OCI-M2 (cell line): Measurements from ENCODE around the gene SFXN3.
"Not testable (repeated sequence)": the region's sequence is repeated elsewhere in the genome, so short reads cannot be mapped to it uniquely, and the experiment has no call there.

Experiments used
- DNase-seq: peaks from one replicate; lab custom pipeline; 2025; ENCODE audit not compliant: unreplicated experiment; lab: John Stamatoyannopoulos, UW

Gene SFXN3

GRCh38 chr10:101034404-101034803 lies 3.4 kb downstream of the SFXN3 start:
- not testable (repeated sequence) for DNase-seq

DNA sequence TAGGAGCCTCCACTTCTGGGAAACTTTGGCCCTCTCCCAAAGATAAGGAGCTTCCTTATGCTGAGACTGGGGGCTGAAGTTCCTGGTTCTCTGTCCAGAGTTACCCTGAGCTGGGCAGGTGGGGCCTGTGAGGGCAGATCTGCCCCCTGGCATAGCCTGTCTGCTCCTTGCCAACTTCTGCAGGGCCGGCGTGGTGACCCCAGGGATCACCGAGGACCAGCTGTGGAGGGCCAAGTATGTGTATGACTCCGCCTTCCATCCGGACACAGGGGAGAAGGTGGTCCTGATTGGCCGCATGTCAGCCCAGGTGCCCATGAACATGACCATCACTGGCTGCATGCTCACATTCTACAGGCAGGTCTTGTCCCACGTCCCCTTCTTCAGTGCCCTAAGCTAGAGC lies 4.3 kb downstream of the SFXN3 start:
- no peak for DNase-seq

GRCh38 chr10:101035916-101036702 lies 5.1 kb downstream of the SFXN3 start:
- DNase-seq, result no peak

DNA sequence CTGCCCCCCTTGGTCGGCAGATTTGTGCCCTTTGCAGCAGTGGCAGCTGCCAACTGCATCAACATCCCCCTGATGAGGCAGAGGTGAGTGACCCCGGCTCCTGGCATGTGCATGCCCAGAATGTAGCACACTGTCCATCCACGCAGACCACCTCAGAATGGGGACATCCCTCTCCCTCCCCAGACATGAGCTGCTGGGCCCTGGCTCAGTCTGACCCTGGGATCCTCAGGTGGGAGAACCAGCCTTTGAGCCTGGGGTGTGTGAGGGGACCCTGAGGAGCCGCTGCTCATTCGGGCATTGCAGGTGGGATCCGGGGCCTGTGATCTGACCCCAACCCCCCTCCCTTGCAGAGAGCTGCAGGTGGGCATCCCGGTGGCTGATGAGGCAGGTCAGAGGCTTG lies 5.7 kb downstream of the SFXN3 start:
- no peak for DNase-seq

- no peak for DNase-seq
Observed at GRCh38 chr10:101038484-101038883, 7.5 kb downstream of the SFXN3 start.

GRCh38 chr10:101040061-101040460 lies 9.0 kb downstream of the SFXN3 start:
- DNase-seq, result no peak

DNA sequence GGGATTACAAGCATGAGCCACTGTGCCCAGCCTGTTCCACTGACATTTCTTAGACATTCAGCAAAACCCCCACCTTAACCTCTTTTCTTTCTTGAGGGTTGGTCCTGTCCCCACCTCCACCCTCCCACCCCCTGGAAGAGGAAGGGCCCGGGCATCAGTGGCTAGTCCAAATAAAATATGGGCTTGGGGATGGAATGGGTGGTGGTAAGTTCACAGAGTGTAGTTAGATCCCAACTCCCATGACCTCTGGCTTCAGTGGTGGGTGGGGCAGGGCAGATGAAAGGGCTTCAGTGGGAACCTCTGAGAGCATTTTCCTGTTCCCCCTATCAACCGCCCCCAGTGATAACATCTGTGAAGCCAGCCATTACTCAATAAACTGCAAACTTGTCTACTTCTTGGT lies 9.8 kb downstream of the SFXN3 start:
- DNase-seq, result no peak

DNA sequence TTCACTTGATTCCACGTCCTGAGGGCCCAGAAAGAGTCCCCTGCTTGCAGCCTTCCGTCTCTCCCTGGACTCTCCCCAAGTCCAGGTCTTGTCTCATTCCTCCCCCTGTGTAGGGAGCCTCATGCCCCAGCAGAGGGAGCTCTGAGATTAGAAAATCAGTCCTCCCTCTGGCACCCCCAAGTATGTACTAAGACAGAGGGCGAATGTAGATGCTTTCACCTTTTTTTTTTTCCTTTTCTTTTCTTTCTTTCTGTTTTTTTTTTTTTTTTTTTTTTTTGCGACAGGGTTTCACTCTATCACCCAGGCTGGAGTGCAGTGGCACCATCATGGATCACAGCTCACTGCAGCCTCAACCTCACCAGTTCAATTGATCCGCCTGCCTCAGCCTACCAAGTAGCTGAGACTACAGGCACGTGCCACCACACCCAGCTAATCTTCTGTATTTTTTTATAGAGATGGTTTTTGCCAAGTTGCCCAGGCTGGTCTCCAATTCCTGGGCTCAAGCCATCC lies 10.3 kb downstream of the SFXN3 start:
- DNase-seq, result peak; percentile 53

DNA sequence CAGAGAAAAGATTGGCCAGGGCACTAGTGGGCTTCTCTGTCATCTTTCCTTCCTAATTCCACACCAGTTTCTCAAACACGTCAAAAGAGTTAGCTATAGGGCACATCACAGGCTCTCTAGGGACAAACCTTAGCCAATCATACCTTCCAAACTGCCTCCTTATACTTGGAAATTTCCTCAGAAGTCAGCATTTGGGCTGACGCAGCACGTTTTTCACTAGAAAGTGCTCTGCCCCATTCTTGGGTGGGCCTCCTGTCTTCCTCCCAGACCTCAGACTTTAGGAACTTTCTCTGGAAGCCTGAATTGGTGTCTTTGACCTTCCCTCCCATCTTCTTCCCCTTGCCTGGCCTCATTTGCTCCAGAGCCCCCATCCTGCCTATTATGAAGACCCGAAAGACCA lies 11.1 kb downstream of the SFXN3 start:
- no peak for DNase-seq

DNA sequence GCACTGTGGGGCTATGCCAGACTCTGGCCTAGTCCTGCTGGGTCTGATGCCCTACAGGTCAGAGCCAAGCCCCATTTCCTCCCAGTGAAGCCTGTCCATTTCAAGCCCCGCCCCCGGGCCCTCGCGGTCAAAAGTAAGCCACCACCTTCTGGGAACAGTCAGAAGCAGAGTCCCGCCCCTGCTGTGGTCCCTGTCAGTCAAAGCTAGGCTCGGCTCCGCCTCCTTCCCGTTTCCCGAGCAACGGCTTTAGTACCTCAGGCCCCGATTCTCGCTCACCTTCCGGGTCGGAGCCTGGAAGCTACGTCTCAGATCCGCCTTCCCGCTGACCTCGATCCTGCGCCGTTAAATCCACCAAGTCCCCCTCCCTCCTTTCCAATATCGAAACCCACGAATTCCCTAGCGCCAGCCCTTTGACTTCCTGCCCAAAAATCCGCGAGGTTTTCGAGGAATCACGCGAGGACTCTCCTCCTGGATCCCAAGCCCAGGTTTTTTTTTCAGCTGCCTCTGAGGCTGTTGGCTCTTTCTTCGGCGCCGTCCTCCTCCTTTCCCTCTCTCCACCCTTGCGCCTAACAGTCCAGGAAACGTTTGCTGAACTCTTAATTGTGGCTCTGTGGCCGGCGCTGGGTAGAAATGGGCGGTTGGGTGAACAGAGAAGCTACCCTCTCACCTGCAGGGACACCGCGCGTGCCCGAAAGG lies 11.8 kb downstream of the SFXN3 start:
- DNase-seq, result peak; percentile 94

DNA sequence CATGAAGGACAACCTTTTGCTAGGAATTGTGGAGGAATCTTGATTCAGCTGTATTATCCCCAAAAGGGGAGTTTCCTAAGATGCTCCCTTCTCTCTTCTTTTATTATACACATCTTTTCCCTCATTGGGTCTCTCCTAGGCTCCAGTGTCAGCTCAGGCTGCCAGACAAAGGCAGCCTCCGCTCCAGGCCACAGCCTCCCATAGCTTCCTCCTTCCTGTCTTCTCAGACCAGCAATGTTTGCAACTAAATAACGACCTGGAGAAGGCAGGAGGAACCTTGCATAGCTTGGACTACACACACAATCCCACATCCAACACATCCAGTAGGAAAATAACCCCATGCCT lies 12.3 kb downstream of the SFXN3 start:
- no peak for DNase-seq

- DNase-seq, result no peak
Observed at GRCh38 chr10:101044117-101044516, 13.1 kb downstream of the SFXN3 start.

GRCh38 chr10:101046332-101047238 lies 15.6 kb downstream of the SFXN3 start:
- DNase-seq, result no peak

DNA sequence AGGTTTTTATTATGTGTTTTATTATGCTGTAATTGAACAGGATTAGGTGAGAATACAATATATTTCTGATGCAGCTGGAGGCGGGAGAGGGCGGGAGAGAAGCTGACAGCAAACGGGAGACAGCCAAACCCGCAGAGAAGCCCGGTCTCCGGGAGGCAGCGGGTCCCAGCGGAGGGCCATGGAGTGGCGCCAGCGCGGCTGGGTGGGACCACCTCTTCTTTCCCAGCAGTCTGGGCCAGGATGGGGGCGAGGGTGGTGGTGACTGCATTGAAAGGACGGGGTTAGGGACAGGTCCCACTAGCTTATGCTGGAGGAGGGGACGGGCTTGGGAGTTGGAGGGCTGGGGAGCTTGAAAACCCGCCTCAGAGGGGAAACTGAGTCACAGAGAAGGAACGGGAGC lies 16.2 kb downstream of the SFXN3 start:
- no peak for DNase-seq

GRCh38 chr10:101047961-101048892 lies 17.2 kb downstream of the SFXN3 start:
- DNase-seq, result no peak

- no peak for DNase-seq
Observed at GRCh38 chr10:101050208-101051069, 19.4 kb downstream of the SFXN3 start.

DNA sequence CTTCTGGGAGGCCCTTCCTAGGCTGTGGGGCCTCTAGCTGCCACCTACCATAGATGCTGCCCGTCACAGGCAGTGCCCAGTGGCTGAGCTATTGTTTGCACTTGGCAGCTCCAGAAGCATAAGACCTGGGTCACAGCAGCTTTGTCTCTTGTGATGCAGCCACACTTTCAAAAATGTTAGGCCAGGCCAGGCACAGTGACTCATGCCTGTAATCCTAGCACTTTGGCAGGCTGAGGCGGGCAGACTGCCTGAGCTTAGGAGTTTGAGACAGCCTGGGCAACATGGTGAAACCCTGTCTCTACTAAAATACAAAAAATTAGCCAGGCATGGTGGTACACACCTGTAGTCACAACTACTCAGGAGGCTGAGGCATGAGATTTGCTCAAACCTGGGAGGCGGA lies 21.3 kb downstream of the SFXN3 start:
- DNase-seq, result no peak

GRCh38 chr10:101053516-101053915 lies 22.5 kb downstream of the SFXN3 start:
- no peak for DNase-seq

DNA sequence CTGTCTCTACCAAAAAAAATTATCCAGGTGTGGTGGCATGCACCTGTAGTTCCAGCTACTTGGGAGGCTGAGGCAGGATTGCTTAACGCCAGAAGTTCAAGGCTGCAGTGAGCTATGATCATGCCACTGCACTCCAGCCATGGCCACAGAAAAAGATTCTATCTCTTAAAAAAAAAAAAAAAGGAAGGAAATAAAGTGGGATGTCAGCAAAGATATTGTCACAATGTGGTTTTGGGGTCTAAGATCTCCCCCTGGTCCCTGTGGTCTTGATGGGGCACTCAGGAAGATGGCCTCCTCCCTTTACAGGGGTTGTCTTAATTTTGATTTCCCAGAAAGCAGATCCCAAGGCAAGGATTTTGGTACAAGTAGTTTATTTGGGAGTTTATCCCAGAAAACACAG lies 23.3 kb downstream of the SFXN3 start:
- DNase-seq, result no peak
